GM19372 (cell line): Measurements from ENCODE around the gene EOLA1.
"Not testable (repeated sequence)": the region's sequence is repeated elsewhere in the genome, so short reads cannot be mapped to it uniquely, and the experiment has no call there.

Experiments used
- ATAC-seq: cut with Tn5 transposase; IDR thresholded peaks from one replicate; pipeline ENCODE4 v1.9.1; 2021; ENCODE audit warnings: mild to moderate bottlenecking, low read depth, moderate library complexity; ENCODE audit not compliant: unreplicated experiment

Gene EOLA1

DNA sequence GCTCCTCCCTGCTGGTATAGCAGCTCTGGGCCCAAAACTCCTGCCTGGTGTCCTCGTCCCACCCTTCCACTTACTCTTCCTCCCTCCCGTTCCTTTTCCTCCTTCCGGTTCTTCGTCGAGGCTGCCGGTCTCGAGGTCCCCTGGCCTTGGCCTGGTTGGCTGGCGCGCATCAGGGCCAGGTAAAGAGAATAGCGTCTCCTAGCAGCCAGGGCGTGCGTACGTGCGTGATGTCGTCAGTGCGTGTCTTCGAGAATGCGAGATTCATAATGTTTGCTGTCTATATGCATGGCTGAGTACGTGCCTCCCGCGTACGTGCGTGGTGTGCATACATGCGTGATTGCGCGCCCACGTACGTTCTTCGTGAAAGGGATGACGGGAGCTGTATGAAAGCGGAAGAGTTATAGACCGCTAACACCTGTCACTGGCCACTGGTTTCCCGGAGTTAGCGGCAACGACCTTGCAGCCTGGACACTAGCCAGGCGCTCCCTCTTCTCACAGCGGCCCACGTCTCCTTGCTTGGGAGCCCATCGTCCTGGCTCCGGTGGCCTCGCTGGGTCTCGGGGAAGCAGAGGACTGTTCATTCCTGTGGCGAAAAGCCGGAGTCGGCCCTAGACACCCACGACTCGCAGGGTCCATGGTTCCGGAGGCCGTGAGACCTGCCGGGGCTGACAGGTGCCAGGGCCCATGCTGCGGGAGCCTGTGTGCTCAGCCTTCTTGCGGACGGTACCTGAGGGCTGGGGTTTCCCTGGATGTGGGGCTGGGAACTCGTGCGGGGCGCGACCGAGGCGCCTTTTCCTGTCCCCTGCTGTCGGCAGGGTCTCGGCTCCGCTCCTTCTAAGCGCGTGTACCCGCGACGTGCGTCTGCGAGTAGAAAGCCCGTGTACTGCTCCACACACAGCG, at the start of gene EOLA1:
TSS of gene EOLA1 (plus strand) at position 392 of the 900 bp plus-strand sequence. CDS start 4,619 bp downstream, outside the sequence.
- peak; percentile 72 for ATAC-seq

DNA sequence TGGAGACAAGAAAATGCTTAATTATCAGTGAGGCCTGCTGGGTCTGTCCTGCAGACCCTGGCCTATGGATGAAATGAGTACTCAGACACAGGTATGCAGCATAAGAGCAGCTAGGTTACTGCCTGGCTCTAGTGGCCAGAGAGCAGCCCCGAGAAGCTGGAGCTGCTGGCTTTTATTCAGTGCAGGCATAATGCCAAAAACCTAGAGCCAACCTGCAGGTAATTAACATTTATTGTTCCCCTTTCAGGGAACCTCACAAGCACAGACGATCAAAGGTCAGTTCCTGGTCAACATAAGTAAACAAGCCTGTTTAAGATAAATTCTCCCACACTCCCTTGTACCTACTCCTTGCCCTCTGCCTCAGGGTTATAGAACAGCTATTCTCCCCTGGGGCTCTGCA, 49.0 kb upstream of the EOLA1 start:
- no peak for ATAC-seq

DNA sequence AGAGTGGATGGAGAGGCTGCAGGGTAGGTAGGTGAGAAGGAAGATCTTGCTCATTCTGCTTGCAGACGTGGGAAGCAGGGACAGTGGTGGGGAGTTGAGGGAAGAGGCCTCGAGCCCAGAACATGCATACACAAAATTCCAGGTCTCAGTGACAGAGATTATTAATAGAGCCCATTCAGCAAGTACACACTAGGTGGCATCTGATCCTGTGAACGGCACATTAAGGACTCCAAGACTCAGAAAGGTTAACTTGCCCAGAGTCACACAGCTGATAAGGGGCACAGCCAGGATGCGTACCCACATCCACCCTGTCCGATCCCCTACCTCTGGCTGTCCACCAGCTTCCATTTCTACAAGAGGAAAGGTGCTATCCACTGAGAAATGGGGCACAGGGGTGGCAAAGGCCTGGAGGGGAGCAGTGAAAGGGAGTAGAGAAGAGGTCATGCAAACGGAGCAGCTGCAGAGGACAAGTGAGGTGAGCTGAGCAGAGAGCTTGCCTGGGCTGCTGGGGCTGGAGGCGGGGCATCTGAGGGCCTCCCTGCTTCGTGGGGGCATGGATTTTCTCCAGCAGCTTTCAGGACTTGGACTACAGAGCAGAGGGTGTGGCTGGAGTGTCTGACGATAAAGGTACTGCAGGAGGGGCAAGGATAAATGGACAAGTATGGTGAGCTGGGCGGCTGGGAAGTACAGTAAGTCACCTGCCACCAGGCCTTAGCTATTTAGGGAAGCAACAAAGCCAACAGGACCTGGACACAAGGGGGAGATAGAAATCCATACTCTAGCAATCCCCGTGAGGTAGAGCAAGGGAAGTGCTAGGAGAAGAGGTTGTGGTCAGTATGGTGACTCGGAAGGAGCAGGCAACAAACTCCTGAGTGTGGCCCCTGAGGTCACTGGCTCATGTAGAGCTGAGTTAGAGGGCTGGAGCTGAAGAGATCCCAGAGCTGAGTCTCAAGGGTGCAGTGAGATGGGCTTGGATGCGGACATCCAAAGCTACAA, 46.9 kb upstream of the EOLA1 start:
- ATAC-seq = no peak

DNA sequence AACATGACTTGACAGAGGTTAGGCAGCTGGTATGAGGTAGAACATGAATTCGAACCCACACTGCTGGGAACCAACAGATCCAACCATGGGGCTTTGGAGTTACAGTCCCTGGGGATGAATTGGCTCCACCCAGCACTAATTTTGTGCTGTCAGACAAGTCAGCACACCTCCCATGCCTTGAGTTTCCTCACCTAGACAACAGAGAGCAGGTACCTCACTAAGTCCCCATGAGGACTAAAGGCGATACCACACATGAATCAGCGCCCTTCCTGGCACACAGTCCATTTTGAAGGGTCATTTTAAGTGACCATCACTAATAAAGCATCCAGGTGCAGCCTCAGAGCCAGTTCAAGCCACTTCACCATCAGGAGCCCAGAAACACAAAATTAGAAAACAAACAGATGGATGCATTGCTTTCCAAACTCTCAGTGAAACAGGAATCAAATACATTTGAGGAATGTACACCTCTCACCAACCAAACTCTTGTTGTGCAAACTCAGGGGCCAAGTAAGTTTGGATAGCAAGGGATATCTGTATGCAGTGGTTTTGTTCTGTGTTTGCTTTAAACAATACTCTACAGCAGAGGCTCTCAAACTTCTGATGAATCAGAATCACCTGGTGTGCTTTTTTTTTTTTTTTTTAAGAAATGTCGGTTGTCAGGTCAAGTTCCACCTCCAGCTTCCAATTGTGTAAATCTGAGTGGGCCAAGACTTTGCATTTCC, 45.8 kb upstream of the EOLA1 start:
- no peak for ATAC-seq

DNA sequence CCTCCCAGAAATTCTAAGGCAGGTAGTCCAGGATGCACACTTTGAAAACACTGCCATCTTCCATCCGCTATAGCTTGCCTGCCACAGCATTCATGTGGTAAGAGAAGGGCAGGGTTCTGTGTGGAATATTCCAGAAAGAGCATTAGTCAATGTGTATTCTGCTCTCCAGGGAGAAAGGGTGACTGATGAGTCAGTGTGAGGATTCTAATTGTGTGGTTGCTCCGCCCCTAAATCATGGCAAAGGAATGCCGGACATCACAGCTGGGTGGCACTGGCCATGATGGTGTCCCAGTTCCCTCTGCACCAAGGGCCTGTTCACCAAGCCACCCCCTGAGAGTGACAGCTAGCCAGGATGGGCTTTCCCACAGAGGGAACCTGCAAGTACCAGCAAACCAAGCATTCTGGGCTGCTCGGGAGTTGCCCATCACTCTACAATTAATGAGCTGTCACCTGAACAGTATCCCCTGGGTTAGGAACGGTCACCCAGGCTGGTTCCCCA, 45.2 kb upstream of the EOLA1 start:
- no peak for ATAC-seq

DNA sequence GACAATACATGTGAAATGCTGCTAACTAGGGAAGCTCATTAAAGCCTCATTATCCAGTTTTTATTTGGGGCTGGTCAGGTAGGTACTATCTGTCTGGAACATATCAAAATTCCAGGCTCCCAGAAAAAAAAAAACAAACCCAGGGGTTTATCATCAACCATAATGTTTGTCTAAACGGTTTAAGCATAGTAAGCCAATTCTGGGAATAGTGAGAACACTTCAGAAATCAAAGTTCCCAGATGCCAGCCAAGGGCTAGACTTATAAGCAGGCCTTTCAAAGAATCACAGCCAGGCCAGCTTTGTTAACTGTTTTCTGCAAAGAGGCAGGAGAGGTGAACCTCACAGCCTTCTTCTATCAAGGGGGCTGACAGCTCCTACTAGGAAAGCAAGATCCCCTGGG, 43.8 kb upstream of the EOLA1 start:
- ATAC-seq = no peak

DNA sequence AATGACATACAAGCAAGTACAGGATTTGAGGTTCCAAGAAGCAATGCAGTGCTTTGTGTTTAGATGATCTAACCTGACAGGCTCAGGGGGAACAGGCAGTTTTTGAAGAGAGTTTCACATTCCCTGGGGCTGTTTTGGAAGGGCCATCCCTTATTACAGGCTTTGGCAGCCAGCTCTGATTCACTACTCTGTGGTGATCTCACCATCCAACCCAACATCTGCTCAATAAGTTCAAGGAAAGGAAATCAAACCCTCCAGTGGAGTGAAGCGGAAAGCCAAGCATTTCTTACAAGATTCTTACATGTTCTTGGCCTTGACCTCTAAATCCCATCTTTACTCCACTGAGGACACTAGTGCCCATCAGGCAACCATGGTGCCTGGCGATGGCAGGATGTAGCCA, 43.2 kb upstream of the EOLA1 start:
- no peak for ATAC-seq

DNA sequence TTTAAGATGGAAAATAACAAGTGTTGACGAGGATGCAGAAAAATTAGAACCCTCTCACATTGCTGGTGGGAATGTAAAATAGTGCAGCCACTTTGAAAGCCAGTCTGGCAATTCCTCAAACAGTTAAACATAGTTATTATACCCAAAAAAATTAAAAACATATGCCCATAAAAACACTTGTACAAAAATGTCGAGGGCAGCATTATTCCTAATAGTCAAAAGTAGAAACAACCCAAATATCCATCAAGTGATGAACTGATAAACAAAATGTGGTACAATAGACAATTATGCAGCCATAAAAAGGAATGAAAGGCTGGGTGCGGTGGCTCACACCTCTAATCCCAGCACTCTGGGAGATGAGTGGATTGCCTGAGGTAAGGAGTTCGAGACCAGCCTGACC, 42.0 kb upstream of the EOLA1 start:
- ATAC-seq = no peak

DNA sequence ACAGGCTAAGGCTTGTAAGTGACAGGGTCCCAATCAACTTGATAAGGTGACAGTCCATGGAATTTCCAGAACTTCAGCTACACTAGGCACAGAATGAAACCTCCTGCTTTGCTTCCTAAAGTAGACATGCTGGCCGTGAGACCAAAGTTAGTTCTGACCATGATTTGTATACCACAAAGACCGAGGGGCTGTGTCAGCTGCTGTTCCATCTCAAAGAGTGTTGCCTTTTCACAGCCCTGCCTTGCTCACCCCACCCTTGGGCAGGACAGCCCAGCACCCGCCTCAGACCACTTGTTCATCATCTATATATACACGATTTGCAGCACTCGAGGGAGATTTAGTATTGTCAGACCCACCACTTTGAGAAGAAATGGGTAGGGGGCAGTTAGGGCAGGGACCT, 41.0 kb upstream of the EOLA1 start:
- no peak for ATAC-seq

DNA sequence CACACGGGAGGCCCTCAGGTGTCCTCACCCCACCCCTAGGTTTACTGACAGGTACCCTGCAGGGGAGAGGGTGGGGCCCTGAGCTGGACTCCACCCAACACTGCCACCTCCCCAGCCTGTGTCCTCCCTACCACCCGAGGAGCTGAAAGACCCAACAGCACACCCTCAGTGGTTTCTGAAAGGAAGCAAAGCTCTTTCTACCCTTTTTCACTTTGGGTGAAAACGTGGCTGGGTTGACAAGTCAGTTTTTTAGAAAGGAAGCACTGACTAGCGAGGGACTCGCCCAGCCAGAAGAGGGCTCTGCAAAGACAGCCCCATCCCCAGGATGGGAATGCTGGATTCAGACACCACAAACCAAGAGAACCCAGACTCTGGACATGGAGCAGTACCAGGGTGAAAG, 37.9 kb upstream of the EOLA1 start:
- not testable (repeated sequence) for ATAC-seq

DNA sequence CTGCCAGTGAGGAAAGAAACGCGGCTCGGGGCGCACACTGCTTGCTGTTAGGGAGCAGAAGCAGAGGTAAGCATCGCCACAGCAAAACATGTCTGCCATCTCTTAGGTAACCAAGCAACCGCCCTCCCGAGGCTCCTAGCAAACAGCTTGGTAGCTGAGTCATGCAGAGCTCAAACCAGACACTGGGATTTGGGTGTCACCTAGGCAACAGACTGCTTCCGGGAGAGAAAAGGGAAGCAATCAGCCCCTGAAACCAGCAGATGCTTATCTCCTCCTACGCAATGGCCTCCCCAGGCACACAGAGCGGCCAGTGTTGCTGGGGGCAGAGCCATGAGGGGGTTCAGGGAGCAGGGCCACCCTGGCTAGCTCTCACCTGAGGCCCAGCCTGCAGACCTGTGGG, 37.4 kb upstream of the EOLA1 start:
- ATAC-seq = peak; percentile 61

DNA sequence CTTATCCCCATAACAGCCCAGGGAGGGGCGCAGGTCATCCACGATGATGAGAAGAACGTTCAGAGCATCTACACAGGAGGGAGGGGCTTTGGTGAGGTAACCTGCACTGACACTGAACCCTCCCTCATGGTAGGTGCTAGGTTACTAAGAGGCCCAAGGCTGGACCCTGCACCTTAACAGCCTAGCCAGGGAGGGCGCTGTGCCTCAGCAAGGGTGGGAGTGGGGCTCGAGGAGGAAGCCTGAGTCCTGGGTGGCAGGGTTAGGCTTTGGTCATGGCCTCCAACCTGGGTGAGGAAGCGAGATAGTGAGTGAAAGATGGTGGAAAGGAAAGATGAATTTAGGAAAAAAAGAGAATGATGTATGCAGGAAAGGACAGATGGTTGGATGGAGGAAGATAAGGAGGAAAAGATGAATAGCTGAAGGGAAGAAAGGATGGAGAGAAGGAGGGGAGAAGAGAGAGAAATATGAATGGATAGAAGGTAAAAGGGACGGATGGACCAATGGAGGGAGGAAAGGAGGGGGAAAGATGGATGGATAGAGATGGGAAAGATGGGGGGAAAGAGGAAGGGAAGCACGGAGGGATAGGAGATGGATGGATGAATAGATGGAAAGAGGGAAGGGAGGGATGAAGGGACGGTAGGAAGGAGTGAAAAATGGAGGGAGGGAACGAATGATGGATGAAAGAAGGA, 36.4 kb upstream of the EOLA1 start:
- ATAC-seq = peak; percentile 38

DNA sequence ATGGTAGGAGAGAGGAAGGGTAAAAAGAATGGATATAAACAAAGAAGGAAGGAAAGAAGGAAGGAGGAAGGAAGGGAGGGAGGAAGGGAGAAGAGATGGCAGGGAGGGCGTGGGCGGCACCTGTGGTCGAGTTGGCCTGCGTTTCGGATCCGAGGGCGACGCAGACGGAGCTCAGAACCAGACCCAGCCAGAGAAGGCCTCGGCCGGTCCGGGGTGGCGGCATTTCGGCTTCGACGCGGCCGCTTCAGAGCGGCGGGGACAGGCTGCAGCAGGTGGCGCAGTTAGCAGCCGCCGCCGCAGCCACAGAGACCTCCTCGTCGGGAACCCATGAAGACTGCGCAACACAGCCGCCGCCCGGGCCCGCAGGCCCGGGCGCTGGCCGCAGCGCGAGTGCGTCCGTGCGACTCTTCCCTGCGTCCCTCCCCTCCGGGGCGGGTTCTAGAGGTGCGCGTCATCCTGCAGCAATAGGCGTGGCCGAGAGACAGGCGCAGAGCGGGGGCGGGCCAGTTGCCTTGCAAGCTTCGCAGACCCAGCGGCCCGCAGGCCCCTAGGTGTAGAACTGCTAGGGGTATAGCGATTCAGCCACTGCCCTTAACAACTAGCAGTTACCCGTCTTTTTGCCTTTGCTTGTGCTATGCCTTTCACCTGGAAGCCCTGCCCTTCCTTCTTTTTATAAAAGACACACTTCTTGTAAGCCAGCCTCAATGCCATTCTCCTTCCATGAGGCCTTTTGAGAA, 35.7 kb upstream of the EOLA1 start, which contains the start of gene IDS:
TSS of gene IDS (minus strand) at position 392 of the 737 bp plus-strand sequence. CDS start at position 223, 169 bp downstream.
- ATAC-seq = peak; percentile 69

DNA sequence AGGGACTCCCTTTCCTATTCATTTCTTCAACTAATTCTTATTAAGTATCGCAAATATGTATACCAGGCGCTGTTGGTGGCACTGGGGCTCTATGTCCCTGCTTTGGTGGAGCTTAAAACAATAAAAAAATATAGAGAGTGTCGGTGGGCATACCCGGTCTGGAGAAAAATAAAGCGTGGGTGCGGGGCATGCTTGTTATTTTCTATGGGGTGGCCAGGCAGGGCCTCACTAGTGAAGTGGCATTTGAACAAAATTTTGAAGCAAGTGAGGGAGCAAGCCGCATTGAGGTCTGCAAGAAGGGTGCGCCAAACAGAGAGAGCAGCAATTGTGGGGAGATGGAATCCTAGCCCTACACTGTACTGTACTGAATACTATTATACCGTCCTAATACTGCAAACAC, 35.1 kb upstream of the EOLA1 start:
- no peak for ATAC-seq

DNA sequence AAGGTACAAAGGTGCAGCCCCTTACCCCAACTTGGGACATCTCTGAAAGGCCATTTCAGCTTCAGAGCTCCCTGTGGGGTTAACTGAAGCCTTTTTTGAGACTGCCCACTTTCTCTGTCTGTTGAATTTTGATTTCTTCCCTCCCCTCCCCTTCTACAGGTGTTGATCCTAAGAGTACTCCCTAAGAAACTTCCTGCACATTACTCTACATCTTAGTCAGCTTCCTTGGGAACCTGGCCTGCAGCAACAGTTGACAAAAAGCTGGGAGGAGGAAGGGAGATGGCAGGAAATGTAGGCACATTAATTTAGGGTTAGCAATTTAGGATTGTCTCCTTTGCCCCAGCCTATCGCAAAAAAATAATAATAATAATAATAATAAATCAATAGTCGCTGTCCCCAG, 34.5 kb upstream of the EOLA1 start:
- no peak for ATAC-seq

DNA sequence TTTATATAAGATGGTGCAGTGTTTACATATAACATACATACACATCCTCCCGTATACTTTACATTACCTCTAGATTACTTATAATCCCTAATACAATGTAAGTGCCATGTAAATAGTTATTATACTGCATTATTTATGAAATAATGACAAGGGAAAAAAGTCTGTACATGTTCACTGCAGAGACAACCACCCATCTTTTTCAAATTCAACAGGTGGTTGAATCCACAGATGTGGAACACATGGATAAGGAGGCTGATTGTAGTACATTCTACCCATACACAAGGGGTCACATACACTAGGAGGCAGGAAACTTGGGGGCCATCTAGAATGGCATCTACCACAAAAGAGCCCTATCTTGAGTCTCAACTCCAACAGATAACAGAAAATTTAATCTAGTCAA, 32.3 kb upstream of the EOLA1 start:
- ATAC-seq = no peak

DNA sequence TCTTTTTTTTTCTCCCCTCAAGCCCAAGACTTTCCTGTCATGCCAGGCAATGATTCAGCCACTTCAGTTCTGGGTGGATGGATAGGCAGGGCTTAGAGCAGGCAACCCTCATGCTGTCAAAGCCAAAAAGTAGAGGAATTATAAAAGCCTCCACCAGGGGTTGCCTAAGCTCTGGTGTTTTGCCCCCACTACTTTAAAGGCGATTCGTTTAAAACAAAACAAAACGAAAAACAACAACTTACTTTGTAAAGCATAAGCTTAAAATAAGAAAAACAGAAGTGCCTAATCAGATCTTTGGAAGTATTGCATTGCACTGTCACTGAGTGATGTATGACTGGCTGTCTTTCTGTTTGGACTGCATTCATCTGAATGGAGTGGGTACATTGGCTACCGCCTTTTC, 30.4 kb upstream of the EOLA1 start:
- no peak for ATAC-seq

DNA sequence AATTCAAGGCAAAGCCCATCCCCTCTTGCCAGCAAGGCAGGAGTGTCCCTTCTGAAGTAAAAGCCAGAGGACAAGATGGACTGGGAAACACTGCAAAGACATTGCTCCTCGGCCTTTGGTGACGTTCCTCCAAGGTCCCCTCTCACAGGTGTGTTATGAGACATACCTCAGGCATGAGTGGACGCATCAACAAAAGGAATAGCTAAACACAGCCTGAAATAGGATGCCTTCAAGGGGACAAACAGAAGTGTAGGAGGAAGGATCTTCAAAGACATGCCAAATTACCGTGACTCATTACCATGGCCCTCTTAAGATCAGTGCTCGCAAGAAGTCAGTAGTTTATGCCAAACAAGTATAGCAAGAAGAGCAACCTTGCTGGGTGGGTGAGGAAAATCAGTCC, 29.7 kb upstream of the EOLA1 start:
- ATAC-seq = no peak
